HepG2 (cell line): ENCODE results near the gene TCF7L2. TPM values are rescaled to one million over a fixed set of nuclear protein-coding genes. Genes with fewer than 3 reads are reported as not detected.

ENCODE experiments used
- ATAC-seq: fragments of 200-7000 bp; cut with Tn5 transposase; 3 replicates; pipeline ENCODE4 v1.9.1; 2020; ENCODE audit warnings: mild to moderate bottlenecking, moderate library complexity
- BruUV-seq: library from RNA; stranded (reverse); fragments of 400-500 nt; replicated peaks from 2 replicates; lab custom pipeline; 2021; lab: Mats Ljungman, UMichigan
- CTCF ChIA-PET: fragments of 300-600 bp; formaldehyde crosslinking; extraction: SDS; loops from one replicate; lab custom pipeline; 2021; ENCODE audit warnings: low total read pairs, inconsistent platforms, low intra/inter-chr PET ratio; lab: Yijun Ruan, JAX
- POLR2A ChIA-PET: fragments of 350-600 bp; sonication (Branson Sonifier 250); formaldehyde crosslinking; loops from one replicate; lab custom pipeline; 2020; ENCODE audit warnings: antibody characterized with exemption, inconsistent platforms; lab: Yijun Ruan, JAX
- DNase-seq: peaks from one replicate; pipeline ENCODE4 v3.0.0-alpha.2; 2015; ENCODE audit warnings: low spot score
- FAIRE-seq: peaks from 3 replicates; lab custom pipeline; 2011; peaks lifted over from hg19 to GRCh38; lab: Jason Lieb, UNC
- H2AFZ ChIP-seq: one replicate; pipeline ENCODE4 v1.6.1; 2011; ENCODE audit warnings: low read length, inconsistent platforms
- H3K27ac ChIP-seq: fragments of 300-600 bp; 3 replicates; pipeline ENCODE4 v1.8.0; 2011; ENCODE audit warnings: mixed run types, mild to moderate bottlenecking, mixed read lengths, low read length, inconsistent platforms; ENCODE audit not compliant: insufficient read depth; ENCODE audit errors: extremely low read length
- H3K27me3 ChIP-seq, 2 experiments: fragments of 200-600 bp in 1 of 2; 2 replicates in 1 of 2; 3 replicates in 1 of 2; pipeline versions ENCODE4 v1.6.0 to v1.8.0; 2011; ENCODE audit warnings: low read length in 2 of 2, mild to moderate bottlenecking in 2 of 2, moderate library complexity in 2 of 2, inconsistent platforms in 1 of 2; ENCODE audit not compliant: insufficient read depth in 2 of 2, control insufficient read depth in 1 of 2
- H3K36me3 ChIP-seq, 2 experiments: fragments of 200-600 bp in 1 of 2; replicated peaks in 1 of 2; 2 replicates in 1 of 2; 3 replicates in 1 of 2; pipeline versions ENCODE4 v1.5.1 to v1.8.0; 2011; ENCODE audit warnings: low read length in 2 of 2, inconsistent platforms in 1 of 2; ENCODE audit not compliant: insufficient read depth in 2 of 2, control insufficient read depth in 1 of 2
- H3K4me1 ChIP-seq: 2 replicates; pipeline ENCODE4 v1.5.1; 2012; ENCODE audit warnings: low read length, inconsistent platforms; ENCODE audit not compliant: insufficient read depth
- H3K4me2 ChIP-seq: 2 replicates; pipeline ENCODE4 v1.6.0; 2011; ENCODE audit warnings: low read depth, low read length, inconsistent platforms
- H3K4me3 ChIP-seq, 3 experiments: fragments of 200-600 bp in 1 of 3; sonication (generic), shearing (Covaris generic) in 1 of 3; replicated peaks in 1 of 3; 2 replicates each; pipeline ENCODE4 v1.5.1; 2011 to 2016; ENCODE audit warnings: low read length in 3 of 3, inconsistent platforms in 2 of 3, low read depth in 2 of 3, mild to moderate bottlenecking in 2 of 3, control low read depth in 1 of 3, mixed read lengths in 1 of 3; ENCODE audit not compliant: insufficient read depth in 1 of 3
- H3K79me2 ChIP-seq: one replicate; pipeline ENCODE4 v1.6.1; 2011; ENCODE audit warnings: low read length, inconsistent platforms; ENCODE audit not compliant: insufficient read depth
- H3K9ac ChIP-seq: 2 replicates; pipeline ENCODE4 v1.6.0; 2011; ENCODE audit warnings: mild to moderate bottlenecking, low read depth, low read length, inconsistent platforms; ENCODE audit not compliant: insufficient read depth
- H3K9me3 ChIP-seq: 2 replicates; pipeline ENCODE4 v1.5.1; 2012; ENCODE audit warnings: mild to moderate bottlenecking, low read length
- H4K20me1 ChIP-seq: 2 replicates; pipeline ENCODE4 v1.6.0; 2011; ENCODE audit warnings: inconsistent platforms, mild to moderate bottlenecking, low read length, moderate library complexity; ENCODE audit not compliant: insufficient read depth
- HNF4A ChIP-seq: sonication (generic); formaldehyde crosslinking; IDR thresholded peaks from 2 replicates; pipeline ENCODE4 v1.4.0; 2020; ENCODE audit warnings: missing genetic modification reagents
- HNRNPL ChIP-seq: fragments of 200-400 bp; formaldehyde crosslinking; IDR thresholded peaks from 2 replicates; pipeline ENCODE4 v1.6.1; 2017; ENCODE audit warnings: mild to moderate bottlenecking, low read depth, low read length
- HNRNPLL ChIP-seq: fragments of 200-400 bp; formaldehyde crosslinking; IDR thresholded peaks from 2 replicates; pipeline ENCODE4 v1.6.1; 2017; ENCODE audit warnings: mild to moderate bottlenecking, low read depth, low read length; ENCODE audit not compliant: poor library complexity, severe bottlenecking
- HNRNPUL1 ChIP-seq: fragments of 200-400 bp; formaldehyde crosslinking; IDR thresholded peaks from 2 replicates; pipeline ENCODE4 v1.6.1; 2017; ENCODE audit warnings: low read depth, mild to moderate bottlenecking, low read length, moderate library complexity
- KDM2A ChIP-seq: sonication (generic); formaldehyde crosslinking; IDR thresholded peaks from 2 replicates; pipeline ENCODE4 v1.4.0; 2020; ENCODE audit warnings: low read depth, missing genetic modification reagents, borderline replicate concordance
- KLF12 ChIP-seq: sonication (generic); formaldehyde crosslinking; IDR thresholded peaks from 2 replicates; pipeline ENCODE4 v1.4.0; 2020; ENCODE audit warnings: missing genetic modification reagents, borderline replicate concordance
- SOX13 ChIP-seq, 3 experiments: fragments of 450-650 bp in 1 of 3; sonication (generic) in 1 of 3; formaldehyde crosslinking in 1 of 3; IDR thresholded peaks in 2 of 3; conservative IDR thresholded peaks in 1 of 3; 2 replicates each; pipeline versions ENCODE4 v1.5.0 to v1.6.1; 2016 to 2020; ENCODE audit warnings: antibody characterized with exemption in 1 of 3, mild to moderate bottlenecking in 1 of 3, missing compliant biosample characterization in 1 of 3, missing genetic modification reagents in 1 of 3, moderate library complexity in 1 of 3
- SYNCRIP ChIP-seq: fragments of 200-400 bp; formaldehyde crosslinking; IDR thresholded peaks from 2 replicates; pipeline ENCODE4 v1.6.1; 2018; ENCODE audit warnings: mild to moderate bottlenecking, low read depth, low read length; ENCODE audit not compliant: insufficient read depth
- ZNF121 ChIP-seq: sonication (generic); formaldehyde crosslinking; IDR thresholded peaks from 2 replicates; pipeline ENCODE4 v1.5.0; 2020; ENCODE audit warnings: mild to moderate bottlenecking, missing genetic modification reagents
- ZNF441 ChIP-seq: sonication (generic); formaldehyde crosslinking; IDR thresholded peaks from 2 replicates; pipeline ENCODE4 v1.7.0; 2021; ENCODE audit warnings: missing genetic modification reagents, borderline replicate concordance
- ZNF446 ChIP-seq: sonication (generic); formaldehyde crosslinking; IDR thresholded peaks from 2 replicates; pipeline ENCODE4 v1.5.0; 2020; ENCODE audit warnings: mild to moderate bottlenecking, missing genetic modification reagents
- WGBS: methylation state at CpG from one replicate; pipeline ENCODE4 v1.1.6; 2017; ENCODE audit warnings: low lambda C conversion rate; 5-methylcytosine and 5-hydroxymethylcytosine counted together
- in situ Hi-C: cut with HindIII; loops from 2 replicates; pipeline ENCODE4 v1.10.0; 2017; ENCODE audit warnings: low pct_unique_long_range_greater_than_20kb; ENCODE audit not compliant: extremely low pct_ligation_motif_present
- intact Hi-C: fragments of 100-400 bp; cut with micrococcal nuclease; formaldehyde crosslinking; loops from one replicate; pipeline ENCODE4 v1.10.0; 2022; ENCODE audit not compliant: unreplicated experiment
- polyA plus RNA-seq, 8 experiments: library from polyadenylated mRNA; depleted of rRNA in 3 of 8; stranded (reverse) in 7 of 8; unstranded in 1 of 8; fragments of >200 nt; fragmentation: Illumina TruSeq in 4 of 8; extraction: Trizol in 4 of 8; gene quantifications; 2 replicates each; pipeline versions ENCODE4 v1.2.1 to v1.2.3, GENCODE V29; 2011 to 2016; ENCODE audit warnings: low read depth in 4 of 8, missing spikeins in 1 of 8, mixed read lengths in 1 of 8; ENCODE audit not compliant: insufficient read depth in 1 of 8
- total RNA-seq, 5 experiments: library from RNA; depleted of rRNA; stranded (reverse); fragments of >200 nt; fragmentation: Illumina TruSeq; extraction: Trizol; gene quantifications; 2 replicates each; pipeline ENCODE4 v1.2.3, GENCODE V29; 2016; ENCODE audit warnings: low read depth in 1 of 5
- TF ChIP-seq, protein P1 (sequence below): conservative IDR thresholded peaks from 2 replicates; pipeline ENCODE4 v1.6.1; 2018; ENCODE audit warnings: missing genetic modification reagents
- TF ChIP-seq, protein P2 (sequence below): sonication (generic); formaldehyde crosslinking; IDR thresholded peaks from 2 replicates; pipeline ENCODE4 v1.8.1; 2023; ENCODE audit warnings: mild to moderate bottlenecking, moderate library complexity, missing genetic modification reagents
- TF ChIP-seq, protein P3 (sequence below): sonication (generic); formaldehyde crosslinking; IDR thresholded peaks from 2 replicates; pipeline ENCODE4 v1.4.0; 2020; ENCODE audit warnings: mild to moderate bottlenecking, missing genetic modification reagents

The TCF7L2 gene
- total and polyA plus RNA-seq, 2 of the 13 experiments (the other 11 are each of a cell fraction or from before 2014, with no cell fraction given), result 3.9 to 13.7 TPM

DNA sequence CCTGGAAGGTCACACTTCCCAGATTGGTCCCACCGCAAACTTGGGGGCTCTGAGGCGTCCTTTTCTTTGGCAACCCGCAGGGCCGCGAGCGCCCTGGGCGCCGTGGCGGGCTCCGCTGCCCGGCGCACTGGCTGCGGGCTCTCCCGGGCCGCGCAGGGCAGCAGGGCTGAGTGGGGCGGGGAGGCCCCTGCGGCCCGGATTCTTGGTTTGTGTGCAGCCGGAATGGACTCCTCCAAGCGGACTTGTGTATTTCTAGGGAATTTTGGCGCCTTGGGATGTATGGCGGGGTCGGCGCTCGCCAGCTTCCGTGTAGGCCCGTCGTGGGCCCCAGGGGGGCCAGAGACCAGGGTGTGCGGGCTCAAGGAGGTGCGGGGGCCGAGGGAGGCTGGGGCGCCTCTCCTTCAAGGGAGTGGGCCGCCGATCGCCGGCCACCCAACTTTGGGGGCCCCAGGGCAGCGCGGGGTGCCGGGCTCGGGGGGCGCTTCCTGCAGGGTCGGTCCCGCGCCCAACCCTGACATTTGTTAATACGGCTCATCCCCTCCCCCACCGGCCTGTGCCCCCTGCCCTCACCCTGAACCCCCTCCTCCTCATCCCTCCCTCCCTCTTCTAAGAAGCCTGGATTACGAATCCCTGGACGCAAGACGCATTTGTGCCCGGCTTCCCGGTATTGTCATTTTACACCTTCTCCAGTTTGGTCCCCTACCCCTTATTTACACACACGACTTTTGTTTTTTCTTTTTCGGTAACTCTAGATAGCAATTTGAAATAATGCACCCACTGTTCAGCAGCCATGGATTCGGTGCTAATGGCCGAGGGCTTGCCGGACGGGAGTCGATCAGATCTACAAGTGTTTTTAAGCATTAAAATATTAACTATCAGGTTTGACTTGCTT, 2.5 kb downstream of the TCF7L2 start:
- peak overlapping the region; percentile 93 for H3K9ac ChIP-seq
- no peaks in the 10 kb centered on the region; a peak in 1 of 5 replicates for H3K27me3 ChIP-seq
- peak overlapping the region; percentile 95 for H3K4me2 ChIP-seq
- intact Hi-C loops (loop anchor here (5.0 to 10.0 kb wide), 3 partner anchors 112 to 210 kb away; no protein-coding TSS in a partner anchor), in situ Hi-C loops (loop anchor here (5.0 to 10.0 kb wide), 2 partner anchors 140 to 388 kb away; no protein-coding TSS in a partner anchor)
- H2AFZ ChIP-seq, result no peak overlapping the region
- peak overlapping the region; percentile 90 to 95 (median 93) for H3K4me3 ChIP-seq
- H4K20me1 ChIP-seq, result peaks cover 36% of the 10 kb centered on the region
- WGBS, result 2% methylated on average over 25 of the region's 59 CpGs
- ChIA-PET CTCF (no interaction called here), POLR2A (interaction anchor here (1.1 to 1.3 kb wide), 4 partner anchors 9 to 121 kb away, joined by 3 to 4 read pairs (median 4); no protein-coding TSS in a partner anchor)
- peaks cover 65% of the 10 kb centered on the region for H3K79me2 ChIP-seq
- DNase-seq (no peak), ATAC-seq (peak; percentile 53), FAIRE-seq (no peak)
- peaks cover 60% of the 10 kb centered on the region for H3K4me1 ChIP-seq
- H3K27ac ChIP-seq, result peak overlapping the region; percentile 97
- BruUV-seq, result no TSS peak
- peaks cover 2 to 17% of the 10 kb centered on the region in 2 experiments; a peak in 4 of 5 replicates for H3K36me3 ChIP-seq
- no peaks in the 10 kb centered on the region for H3K9me3 ChIP-seq
- TF ChIP-seq SYNCRIP (no peak), ZNF446 (CRISPR knock-in tag) (no peak), ZNF441 (CRISPR knock-in tag) (0 out of 2 replicates have a peak, but pooled peaks have one; percentile 38), SOX13 (IDR thresholded peaks at IDR 0.05) (no peak), SOX13 (CRISPR knock-in tag; conservative IDR thresholded peaks at IDR 0.05 in 1 of 2, IDR thresholded peaks at IDR 0.05 in 1 of 2) (no peak), HNRNPLL (peak; percentile 25), HNF4A (CRISPR knock-in tag) (no peak), KLF12 (0 out of 2 replicates have a peak, but pooled peaks have one; percentile 19), KDM2A (CRISPR knock-in tag) (peak; percentile 15; the same call in 1 of the 2 replicates), ZNF121 (CRISPR knock-in tag) (no peak), HNRNPUL1 (no peak), HNRNPL (0 out of 2 replicates have a peak, but pooled peaks have one; percentile 11)
- TF ChIP-seq, protein P1, sequence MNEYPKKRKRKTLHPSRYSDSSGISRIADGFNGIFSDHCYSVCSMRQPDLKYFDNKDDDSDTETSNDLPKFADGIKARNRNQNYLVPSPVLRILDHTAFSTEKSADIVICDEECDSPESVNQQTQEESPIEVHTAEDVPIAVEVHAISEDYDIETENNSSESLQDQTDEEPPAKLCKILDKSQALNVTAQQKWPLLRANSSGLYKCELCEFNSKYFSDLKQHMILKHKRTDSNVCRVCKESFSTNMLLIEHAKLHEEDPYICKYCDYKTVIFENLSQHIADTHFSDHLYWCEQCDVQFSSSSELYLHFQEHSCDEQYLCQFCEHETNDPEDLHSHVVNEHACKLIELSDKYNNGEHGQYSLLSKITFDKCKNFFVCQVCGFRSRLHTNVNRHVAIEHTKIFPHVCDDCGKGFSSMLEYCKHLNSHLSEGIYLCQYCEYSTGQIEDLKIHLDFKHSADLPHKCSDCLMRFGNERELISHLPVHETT, result no peak
- TF ChIP-seq, protein P2, sequence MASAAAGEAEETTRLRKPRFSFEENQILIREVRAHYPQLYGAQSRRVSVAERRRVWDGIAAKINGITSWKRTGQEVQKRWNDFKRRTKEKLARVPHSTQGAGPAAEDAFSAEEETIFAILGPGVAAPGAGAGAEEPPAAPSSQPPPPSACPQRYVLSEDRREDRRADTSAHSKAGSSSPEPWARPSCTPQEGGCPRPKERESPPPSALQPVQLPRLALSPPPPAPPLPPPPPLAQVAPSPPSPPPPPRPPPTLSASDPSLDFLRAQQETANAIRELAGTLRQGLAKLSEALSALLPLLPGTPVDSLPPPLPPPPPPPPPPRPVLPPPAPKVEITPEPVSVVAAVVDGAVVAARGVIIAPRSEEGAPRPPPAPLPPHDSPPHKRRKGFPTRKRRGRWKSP (CRISPR knock-in tag), result no peak
- TF ChIP-seq, protein P3, sequence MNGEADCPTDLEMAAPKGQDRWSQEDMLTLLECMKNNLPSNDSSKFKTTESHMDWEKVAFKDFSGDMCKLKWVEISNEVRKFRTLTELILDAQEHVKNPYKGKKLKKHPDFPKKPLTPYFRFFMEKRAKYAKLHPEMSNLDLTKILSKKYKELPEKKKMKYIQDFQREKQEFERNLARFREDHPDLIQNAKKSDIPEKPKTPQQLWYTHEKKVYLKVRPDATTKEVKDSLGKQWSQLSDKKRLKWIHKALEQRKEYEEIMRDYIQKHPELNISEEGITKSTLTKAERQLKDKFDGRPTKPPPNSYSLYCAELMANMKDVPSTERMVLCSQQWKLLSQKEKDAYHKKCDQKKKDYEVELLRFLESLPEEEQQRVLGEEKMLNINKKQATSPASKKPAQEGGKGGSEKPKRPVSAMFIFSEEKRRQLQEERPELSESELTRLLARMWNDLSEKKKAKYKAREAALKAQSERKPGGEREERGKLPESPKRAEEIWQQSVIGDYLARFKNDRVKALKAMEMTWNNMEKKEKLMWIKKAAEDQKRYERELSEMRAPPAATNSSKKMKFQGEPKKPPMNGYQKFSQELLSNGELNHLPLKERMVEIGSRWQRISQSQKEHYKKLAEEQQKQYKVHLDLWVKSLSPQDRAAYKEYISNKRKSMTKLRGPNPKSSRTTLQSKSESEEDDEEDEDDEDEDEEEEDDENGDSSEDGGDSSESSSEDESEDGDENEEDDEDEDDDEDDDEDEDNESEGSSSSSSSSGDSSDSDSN (CRISPR knock-in tag), result peak; percentile 59; the same call in 1 of the 2 replicates
